Measurements from ENCODE around the gene FAM229B. TPM values are rescaled to one million over a fixed set of nuclear protein-coding genes. Genes with fewer than 3 reads are reported as not detected.

The FAM229B gene
- total and polyA plus RNA-seq, 2 of the 4 experiments (the other 2 are of a cell fraction): 8.6 to 25.6 TPM

DNA sequence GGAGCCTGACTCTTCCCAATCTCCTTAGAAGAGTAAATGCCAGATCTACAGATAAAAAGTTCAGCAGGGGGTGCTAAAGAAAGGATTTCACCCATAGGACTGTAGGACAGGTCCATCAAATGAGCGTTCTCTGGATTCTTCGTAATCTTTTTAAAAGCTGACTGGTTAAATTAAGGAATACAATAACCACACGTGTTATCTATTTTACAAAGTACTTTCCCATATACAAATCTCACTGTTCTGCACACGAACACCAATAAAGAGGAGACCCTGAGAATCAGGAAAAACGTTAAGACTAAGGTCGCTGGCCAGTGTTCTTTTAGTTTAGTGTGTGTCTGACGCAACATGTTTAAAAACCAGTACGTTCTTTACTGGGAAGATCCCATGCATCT lies 651 bp upstream of the FAM229B start:
- Histone ChIP-seq H2BK20ac (ENCODE audit: low read depth, low read length) (no peak overlapping the region), H3K9me3 (ENCODE audit: control insufficient read depth, insufficient read depth, low read length) (no peaks in the 10 kb centered on the region), H3K4me2 (ENCODE audit: low read depth, low read length) (peak overlapping the region; percentile 84), H2BK15ac (ENCODE audit: low read depth, low read length) (peak overlapping the region; percentile 3; the same call in 1 of the 3 replicates), H3K23ac (ENCODE audit: low read depth, low read length) (peak overlapping the region; percentile 49; the same call in 1 of the 2 replicates), H3K9ac (ENCODE audit: low read depth, low read length) (peak overlapping the region; percentile 92), H2AK9ac (replicated peaks; ENCODE audit: low read depth, low read length, poor library complexity) (no peak overlapping the region), H2AK5ac (ENCODE audit: low read depth, low read length) (no peak overlapping the region), H3K18ac (ENCODE audit: low read depth, low read length) (no peak overlapping the region; the same call in 1 of the 2 replicates), H3K4me3 (ENCODE audit: insufficient read depth, low read depth, low read length) (peak overlapping the region; percentile 69), H2BK120ac (ENCODE audit: low read depth, low read length) (peak overlapping the region; percentile 6; the same call in 1 of the 2 replicates), H3K79me1 (ENCODE audit: low read depth in 1 of 2, low read length in 2 of 2) (peaks cover 3 to 7% of the 10 kb centered on the region in 2 experiments; a peak in 1 of 4 replicates), H3K4ac (ENCODE audit: low read depth, low read length) (peak overlapping the region; percentile 25; the same call in 1 of the 2 replicates), H4K91ac (ENCODE audit: insufficient read depth, low read depth, low read length) (no peak overlapping the region), H3K9me1 (ENCODE audit: insufficient read depth, low read length) (no peaks in the 10 kb centered on the region), H2BK5ac (ENCODE audit: low read depth, low read length, poor library complexity, severe bottlenecking) (peak overlapping the region; percentile 19), H4K20me1 (ENCODE audit: insufficient read depth, low read length) (no peaks in the 10 kb centered on the region), H4K5ac (ENCODE audit: low read depth, low read length) (no peak overlapping the region), H3K36me3 (ENCODE audit: control insufficient read depth, insufficient read depth, low read length) (no peaks in the 10 kb centered on the region), H3K4me1 (ENCODE audit: control insufficient read depth, insufficient read depth, low read length) (no peaks in the 10 kb centered on the region), H2AFZ (replicated peaks; ENCODE audit: low read length, poor library complexity) (peak overlapping the region; percentile 95), H3K14ac (replicated peaks; ENCODE audit: low read depth, low read length) (peak overlapping the region; percentile 26; the same call in 1 of the 2 replicates), H3K27ac (ENCODE audit: insufficient read depth, low read length) (peak overlapping the region; percentile 65), H3K27me3 (ENCODE audit: control insufficient read depth, insufficient read depth, low read length) (no peaks in the 10 kb centered on the region), H4K8ac (ENCODE audit: low read depth in 2 of 2, low read length in 2 of 2) (peak overlapping the region; percentile 18 to 75; a peak in 2 of 4 replicates), H3K56ac (ENCODE audit: extremely low read depth, insufficient read depth, low read length) (peak overlapping the region; percentile 65; the same call in 1 of the 2 replicates)
- dilution Hi-C loops (cut with HindIII; ENCODE audit: low sequenced_read_pairs, unreplicated experiment) (no loop called here), in situ Hi-C loops (cut with MboI; ENCODE audit: low sequenced_read_pairs) (no loop called here), intact Hi-C loops (cut with micrococcal nuclease) (loop anchor here (2.0 kb wide), 1 partner anchor 76 kb away; no protein-coding TSS in a partner anchor)
- ChIA-PET CTCF (interaction anchor here (0.7 to 2.4 kb wide), 7 partner anchors 9 to 253 kb away, joined by 3 to 13 read pairs (median 4); no protein-coding TSS in a partner anchor), POLR2A (ENCODE audit: unreplicated experiment) (no interaction called here)
- peak; percentile 81 for TF ChIP-seq CEBPB (IDR thresholded peaks at IDR 0.05; ENCODE audit: low read depth, low read length)
- no peak for TF ChIP-seq RCOR1 (IDR thresholded peaks at IDR 0.05; ENCODE audit: insufficient replicate concordance, low read length)
- TF ChIP-seq, protein P1, sequence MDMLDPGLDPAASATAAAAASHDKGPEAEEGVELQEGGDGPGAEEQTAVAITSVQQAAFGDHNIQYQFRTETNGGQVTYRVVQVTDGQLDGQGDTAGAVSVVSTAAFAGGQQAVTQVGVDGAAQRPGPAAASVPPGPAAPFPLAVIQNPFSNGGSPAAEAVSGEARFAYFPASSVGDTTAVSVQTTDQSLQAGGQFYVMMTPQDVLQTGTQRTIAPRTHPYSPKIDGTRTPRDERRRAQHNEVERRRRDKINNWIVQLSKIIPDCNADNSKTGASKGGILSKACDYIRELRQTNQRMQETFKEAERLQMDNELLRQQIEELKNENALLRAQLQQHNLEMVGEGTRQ (IDR thresholded peaks at IDR 0.05; ENCODE audit: low read depth, low read length): no peak
- TF ChIP-seq RAD21 (IDR thresholded peaks at IDR 0.05; ENCODE audit: low read length): peak; percentile 49
- peak; percentile 53 for TF ChIP-seq SMC3 (IDR thresholded peaks at IDR 0.05; ENCODE audit: low read depth, low read length)
- TF ChIP-seq, protein P2, sequence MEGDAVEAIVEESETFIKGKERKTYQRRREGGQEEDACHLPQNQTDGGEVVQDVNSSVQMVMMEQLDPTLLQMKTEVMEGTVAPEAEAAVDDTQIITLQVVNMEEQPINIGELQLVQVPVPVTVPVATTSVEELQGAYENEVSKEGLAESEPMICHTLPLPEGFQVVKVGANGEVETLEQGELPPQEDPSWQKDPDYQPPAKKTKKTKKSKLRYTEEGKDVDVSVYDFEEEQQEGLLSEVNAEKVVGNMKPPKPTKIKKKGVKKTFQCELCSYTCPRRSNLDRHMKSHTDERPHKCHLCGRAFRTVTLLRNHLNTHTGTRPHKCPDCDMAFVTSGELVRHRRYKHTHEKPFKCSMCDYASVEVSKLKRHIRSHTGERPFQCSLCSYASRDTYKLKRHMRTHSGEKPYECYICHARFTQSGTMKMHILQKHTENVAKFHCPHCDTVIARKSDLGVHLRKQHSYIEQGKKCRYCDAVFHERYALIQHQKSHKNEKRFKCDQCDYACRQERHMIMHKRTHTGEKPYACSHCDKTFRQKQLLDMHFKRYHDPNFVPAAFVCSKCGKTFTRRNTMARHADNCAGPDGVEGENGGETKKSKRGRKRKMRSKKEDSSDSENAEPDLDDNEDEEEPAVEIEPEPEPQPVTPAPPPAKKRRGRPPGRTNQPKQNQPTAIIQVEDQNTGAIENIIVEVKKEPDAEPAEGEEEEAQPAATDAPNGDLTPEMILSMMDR (conservative IDR thresholded peaks at IDR 0.05; ENCODE audit: low read depth, low read length): peak; percentile 39
- DNase-seq (peak; percentile 64), ATAC-seq (ENCODE audit: low read depth) (peak; percentile 31)
- BruUV-seq (replicated peaks): TSS peak; percentile 38
- 0% methylated on average over 2 of the region's 8 CpGs; no CpG with 5 or more reads in 1 of the 2 experiments for WGBS, 2 experiments (ENCODE audit: extremely low coverage in 2 of 2, insufficient read length in 1 of 2)

Data from IMR-90 (cell line).